Measurements from ENCODE around the gene NT5C1B.

Gene NT5C1B

DNA sequence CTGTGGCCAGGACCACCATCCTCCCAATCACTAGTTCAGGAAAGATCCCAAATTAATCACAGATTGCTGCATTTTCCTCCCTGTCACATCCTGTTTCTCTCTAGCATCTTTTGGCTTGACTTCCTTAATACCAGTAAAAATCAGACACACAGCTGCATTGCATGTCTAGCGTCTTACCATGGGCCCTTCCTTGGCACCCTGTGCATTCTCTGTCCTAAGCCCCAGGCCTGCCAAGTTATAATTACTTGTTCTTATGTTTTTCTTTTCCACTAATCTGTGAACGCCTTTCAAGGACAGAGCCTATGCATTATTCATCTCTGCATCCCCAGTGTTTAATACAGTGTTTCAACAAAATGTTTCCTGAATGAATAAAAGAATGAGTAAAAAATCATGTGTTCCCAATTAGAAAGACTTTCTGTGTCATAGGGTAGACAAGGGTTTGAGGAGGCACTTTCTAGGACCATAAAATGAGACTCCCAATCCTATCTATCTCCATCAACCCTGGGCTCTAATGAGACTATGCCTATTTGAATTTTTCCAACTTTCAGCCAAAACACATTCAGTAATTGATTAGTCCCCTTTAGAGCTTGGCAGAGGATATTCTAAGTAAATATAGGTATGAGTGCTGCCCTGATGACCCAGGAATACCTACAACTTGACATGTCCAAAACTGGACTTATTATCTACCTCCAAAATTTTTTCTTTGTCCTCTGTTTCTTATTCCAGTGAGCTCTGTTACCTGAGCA lies 10.3 kb upstream of the NT5C1B start:
- DNase-seq = no peak

DNA sequence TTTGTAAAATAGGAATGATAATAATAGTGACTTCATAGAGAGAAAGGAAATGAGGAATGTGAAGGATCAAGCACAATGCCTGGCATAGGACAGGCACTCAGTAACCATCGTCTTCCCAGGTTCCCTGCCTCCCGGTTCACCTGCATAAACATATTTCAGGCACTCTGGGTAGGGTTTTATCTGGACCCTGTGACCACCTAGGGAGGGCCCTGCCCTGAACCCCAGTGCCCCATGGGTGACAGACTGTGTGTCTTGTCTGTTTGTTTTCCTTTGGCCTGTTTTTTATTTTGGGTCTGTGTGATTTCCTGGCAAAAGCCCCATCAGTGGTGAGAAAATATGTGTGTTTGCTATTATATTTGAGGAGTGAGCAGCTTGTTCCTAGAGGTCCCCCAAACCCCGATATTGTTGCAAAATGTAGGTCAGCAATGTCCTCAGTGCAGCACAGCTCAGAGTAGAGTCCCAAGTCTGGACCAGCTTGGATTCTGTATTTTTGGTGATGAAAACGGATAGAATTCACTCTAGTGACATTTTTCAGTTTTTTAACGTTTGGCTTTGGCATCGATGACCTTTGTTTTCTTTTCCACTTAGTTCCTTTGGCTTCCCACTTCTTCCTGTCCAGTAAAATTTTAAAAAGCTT lies 9.6 kb upstream of the NT5C1B start:
- DNase-seq = no peak

DNA sequence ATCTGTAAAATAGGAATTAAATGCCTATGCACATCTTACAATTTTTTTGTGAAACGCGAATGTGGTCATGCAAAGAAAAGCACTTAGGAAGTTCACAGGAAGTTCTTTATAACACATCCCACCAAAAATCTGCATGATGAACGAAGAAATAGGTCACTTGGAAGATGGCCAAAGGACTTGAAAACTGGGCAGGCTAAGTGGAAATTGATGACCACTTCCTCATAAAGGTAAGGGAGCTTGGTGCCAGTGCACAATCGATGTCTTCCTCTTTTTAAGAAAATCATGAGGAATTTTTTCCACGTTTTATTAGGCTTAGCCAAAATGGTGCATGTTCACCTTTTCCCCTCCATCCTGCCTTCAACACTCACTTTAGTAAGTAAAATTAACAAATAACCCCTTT lies 8.2 kb upstream of the NT5C1B start:
- no peak for DNase-seq

DNA sequence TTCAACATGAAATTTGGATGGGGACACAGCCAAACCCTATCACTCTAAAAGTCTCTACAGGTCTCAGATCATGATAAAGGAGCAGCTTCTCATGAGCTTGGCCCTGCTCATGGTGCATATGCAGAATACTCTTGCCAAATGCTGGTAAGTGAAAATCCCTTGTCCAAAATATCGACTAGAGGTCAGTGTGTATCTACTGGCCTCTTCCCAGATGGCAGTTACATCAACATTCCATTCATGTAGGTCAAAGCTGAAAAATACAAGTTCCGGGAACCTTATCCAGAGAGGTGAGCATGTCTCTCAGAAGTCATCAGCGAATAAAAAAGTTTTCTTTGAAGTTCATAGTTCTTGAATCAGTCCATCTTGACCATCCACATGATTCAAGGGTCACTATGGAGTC lies 7.6 kb upstream of the NT5C1B start:
- no peak for DNase-seq

DNA sequence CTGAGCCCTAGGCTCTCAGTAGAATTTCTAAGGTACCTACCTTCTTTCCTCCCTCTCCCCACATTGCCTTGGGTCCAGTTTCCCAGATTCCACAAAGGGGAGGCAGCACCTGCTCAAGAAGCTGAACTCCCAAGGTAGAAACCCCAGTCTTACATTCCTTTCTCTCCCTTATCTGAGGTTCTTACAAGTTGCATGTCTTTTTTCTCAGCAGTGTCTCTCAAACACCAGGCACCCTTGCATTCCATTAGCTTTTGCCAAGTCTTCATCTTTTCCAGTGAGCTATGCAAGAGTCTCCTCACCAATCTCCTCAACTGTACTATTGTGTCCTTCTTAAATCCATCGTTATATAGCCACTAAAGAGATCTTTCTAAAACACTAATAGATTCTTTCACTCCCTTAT lies 4.1 kb upstream of the NT5C1B start:
- no peak for DNase-seq

GRCh38 chr2:18592372-18592771 lies 3.0 kb upstream of the NT5C1B start:
- DNase-seq = no peak

DNA sequence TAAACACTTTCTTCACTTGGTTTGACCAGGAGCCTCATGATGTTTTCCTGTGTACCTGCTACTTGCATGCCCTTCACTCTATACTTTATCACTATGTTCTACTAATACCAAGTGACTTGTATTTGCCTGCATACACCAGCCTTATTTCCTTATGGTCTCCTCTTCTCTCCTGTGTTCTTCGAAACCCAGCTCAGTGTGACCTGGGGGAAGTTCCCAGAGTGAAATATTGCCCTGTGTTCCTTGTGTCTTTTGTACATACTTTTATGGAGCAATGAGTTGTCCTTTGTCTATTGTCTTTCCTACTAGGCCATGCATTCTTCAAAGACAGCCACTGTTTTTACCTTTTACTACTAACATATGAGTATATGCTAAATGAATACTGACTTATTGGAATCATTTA lies 567 bp downstream of the NT5C1B start:
- DNase-seq = no peak

GRCh38 chr2:18588049-18588448 lies 1.3 kb downstream of the NT5C1B start:
- no peak for DNase-seq

- DNase-seq = no peak
Observed at GRCh38 chr2:18585526-18585925, 3.8 kb downstream of the NT5C1B start.

DNA sequence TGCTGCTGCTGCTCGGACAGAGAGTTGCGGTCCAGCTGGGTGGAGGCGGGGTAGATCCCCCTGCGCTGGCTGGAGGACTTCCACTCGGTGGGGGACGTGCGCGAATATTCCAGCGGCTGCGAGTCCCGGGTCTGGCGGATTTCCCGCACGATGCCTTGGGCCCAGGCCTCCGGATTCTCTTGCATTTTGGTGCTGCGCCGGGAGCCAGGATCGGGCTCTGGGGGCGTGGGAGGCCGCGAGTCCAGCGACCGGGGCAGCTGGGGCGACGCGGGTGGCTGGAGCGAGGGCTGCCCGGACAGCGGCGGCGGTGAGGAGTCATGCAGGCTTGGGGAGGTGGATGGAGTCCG lies 4.8 kb downstream of the NT5C1B start:
- DNase-seq = no peak

- DNase-seq = no peak
Observed at GRCh38 chr2:18583905-18584607, 5.3 kb downstream of the NT5C1B start.

GRCh38 chr2:18580606-18581005 lies 8.8 kb downstream of the NT5C1B start:
- DNase-seq = no peak

DNA sequence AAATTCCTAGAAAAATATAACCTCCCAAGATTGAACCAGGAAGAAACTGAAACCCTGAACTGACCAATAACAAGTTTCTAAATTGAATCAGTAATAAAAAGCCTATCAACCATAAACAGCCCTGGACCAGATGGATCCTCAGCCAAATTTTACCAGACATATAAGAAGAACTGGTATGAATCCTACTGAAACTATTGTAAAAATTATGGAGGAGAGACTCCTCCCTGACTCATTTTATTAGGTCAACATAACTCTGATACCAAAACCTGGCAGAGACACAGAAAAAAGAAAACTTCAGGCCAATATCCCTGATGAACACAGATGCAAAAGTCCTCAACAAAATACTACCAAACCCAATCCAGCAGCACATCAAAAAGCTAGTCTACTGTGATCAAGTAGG lies 11.3 kb downstream of the NT5C1B start:
- no peak for DNase-seq

GRCh38 chr2:18566145-18566769 lies 23.1 kb downstream of the NT5C1B start:
- DNase-seq = no peak

DNA sequence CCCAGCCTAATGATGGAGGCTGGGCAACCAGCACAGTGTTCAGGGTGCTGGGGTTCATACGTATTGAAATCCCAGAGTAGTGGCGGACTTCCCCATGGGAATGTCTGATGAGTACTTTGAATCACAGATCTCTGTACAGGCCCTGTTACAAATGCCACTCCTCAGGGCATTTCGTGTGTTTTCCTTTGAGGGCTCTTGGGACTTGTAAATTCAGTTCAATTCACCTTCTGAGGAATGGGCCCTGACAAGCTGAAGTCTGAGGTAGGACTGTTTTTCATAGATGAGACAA lies 28.6 kb downstream of the NT5C1B start:
- DNase-seq = no peak

GRCh38 chr2:18560031-18560796 lies 29.2 kb downstream of the NT5C1B start, which contains the start of gene RDH14:
Gene RDH14 (minus strand): TSS chr2:18560653. CDS start chr2:18560572, 81 bp downstream.
- peak; percentile 84 for DNase-seq

- no peak for DNase-seq
Observed at GRCh38 chr2:18559531-18560030, 29.8 kb downstream of the NT5C1B start.

DNA sequence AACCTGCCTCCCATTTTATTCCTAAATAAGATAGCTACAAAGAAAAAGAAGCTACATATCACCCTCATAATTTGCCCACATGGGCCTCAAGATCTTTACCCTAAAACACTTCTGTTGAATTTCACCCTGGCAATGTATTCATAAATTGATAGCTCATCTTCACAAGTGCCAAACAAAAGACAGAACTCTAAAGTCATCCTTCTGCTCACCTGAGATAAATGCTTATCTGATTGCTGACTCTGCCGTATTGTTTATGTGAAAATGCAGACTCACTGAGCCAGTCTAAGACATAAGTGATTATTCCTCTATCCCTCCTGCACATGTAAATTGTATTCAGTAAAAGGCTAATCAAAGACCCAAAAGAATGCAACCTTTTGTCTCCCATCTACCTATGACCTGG lies 30.9 kb downstream of the NT5C1B start:
- DNase-seq = no peak

DNA sequence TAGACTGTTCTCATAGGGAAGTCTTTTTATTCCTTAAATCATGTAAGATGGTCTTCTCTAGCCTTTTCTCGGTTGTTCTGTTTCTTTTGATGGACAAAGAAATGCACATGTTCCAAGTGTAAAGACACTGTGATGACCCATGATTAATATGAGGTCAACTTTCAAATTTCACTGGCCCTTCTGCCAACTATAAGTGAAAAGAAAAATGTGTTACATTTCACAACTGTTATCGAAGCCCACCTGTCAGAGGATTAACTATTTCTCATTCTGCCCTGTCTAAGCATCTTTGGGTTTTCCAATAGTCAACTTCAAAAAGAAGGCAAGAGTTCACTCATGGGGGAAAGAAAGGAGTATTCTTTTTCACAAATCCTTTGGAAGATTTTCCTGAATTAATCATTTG lies 32.2 kb downstream of the NT5C1B start:
- DNase-seq = no peak

- no peak for DNase-seq
Observed at GRCh38 chr2:18552351-18553077, 36.9 kb downstream of the NT5C1B start.

- DNase-seq = no peak
Observed at GRCh38 chr2:18551623-18552022, 37.7 kb downstream of the NT5C1B start.

DNA sequence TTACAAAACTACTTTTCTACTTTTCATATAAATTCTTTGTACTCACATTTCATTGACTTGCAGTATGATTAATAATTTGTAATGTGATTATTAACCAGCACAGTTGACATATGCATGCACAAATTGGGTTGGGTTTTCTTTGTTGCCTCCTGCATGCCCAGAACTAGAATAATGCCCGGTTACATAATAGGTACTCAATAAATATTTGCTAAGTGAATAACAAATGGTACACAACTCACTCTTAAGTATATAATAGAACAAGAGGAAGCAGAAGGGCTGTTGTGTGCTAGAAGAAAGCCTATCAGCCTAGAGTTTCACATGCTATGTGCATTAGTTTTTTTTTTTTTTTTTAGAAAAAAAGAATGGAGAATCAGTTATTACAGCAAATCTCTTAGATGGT lies 38.2 kb downstream of the NT5C1B start:
- DNase-seq = no peak
